H9 (cell line): Measurements from ENCODE around the gene CLDN18. TPM values are rescaled to one million over a fixed set of nuclear protein-coding genes. Genes with fewer than 3 reads are reported as not detected.

Experiments
- DNase-seq: peaks from one replicate; pipeline ENCODE4 v3.0.0-alpha.2; 2017
- H2AFZ ChIP-seq: one replicate; pipeline ENCODE4 v1.6.1; 2013; ENCODE audit warnings: mild to moderate bottlenecking, low read length, control low read depth, moderate library complexity
- H2AK5ac ChIP-seq: 2 replicates; pipeline ENCODE4 v1.6.1; 2013; ENCODE audit warnings: low read length, control low read depth, mixed read lengths; ENCODE audit not compliant: insufficient read length
- H2BK120ac ChIP-seq: one replicate; pipeline ENCODE4 v1.6.1; 2013; ENCODE audit warnings: low read depth, mild to moderate bottlenecking, low read length, control low read depth, inconsistent platforms; ENCODE audit not compliant: poor library complexity, severe bottlenecking
- H2BK12ac ChIP-seq: 2 replicates; pipeline ENCODE4 v1.6.1; 2013; ENCODE audit warnings: low read length, control low read depth, mixed read lengths, low read depth; ENCODE audit not compliant: insufficient read length
- H2BK15ac ChIP-seq: 2 replicates; pipeline ENCODE4 v1.6.1; 2013; ENCODE audit warnings: low read depth, low read length, control low read depth
- H2BK20ac ChIP-seq: one replicate; pipeline ENCODE4 v1.6.1; 2013; ENCODE audit warnings: low read depth, mild to moderate bottlenecking, low read length, control low read depth, inconsistent platforms; ENCODE audit not compliant: poor library complexity, severe bottlenecking
- H2BK5ac ChIP-seq: 2 replicates; pipeline ENCODE4 v1.6.1; 2013; ENCODE audit warnings: low read length, control low read depth, mixed read lengths; ENCODE audit not compliant: insufficient read length
- H3K14ac ChIP-seq: 2 replicates; pipeline ENCODE4 v1.6.1; 2013; ENCODE audit warnings: low read length, control low read depth; ENCODE audit not compliant: insufficient read depth
- H3K18ac ChIP-seq: 2 replicates; pipeline ENCODE4 v1.6.1; 2013; ENCODE audit warnings: low read depth, mild to moderate bottlenecking, mixed read lengths, low read length, control low read depth; ENCODE audit not compliant: insufficient read length
- H3K23ac ChIP-seq: 2 replicates; pipeline ENCODE4 v1.6.1; 2013; ENCODE audit warnings: low read length, control low read depth, mixed read lengths, low read depth; ENCODE audit not compliant: insufficient read length
- H3K23me2 ChIP-seq: 2 replicates; pipeline ENCODE4 v1.6.1; 2013; ENCODE audit warnings: low read depth, mild to moderate bottlenecking, mixed read lengths, low read length, control low read depth; ENCODE audit not compliant: insufficient read length, poor library complexity, severe bottlenecking
- H3K27ac ChIP-seq: 2 replicates; pipeline ENCODE4 v1.5.1; 2013; ENCODE audit warnings: low read length, control low read depth, mixed read lengths, low read depth; ENCODE audit not compliant: insufficient read length
- H3K27me3 ChIP-seq: 2 replicates; pipeline ENCODE4 v1.6.1; 2013; ENCODE audit warnings: low read length, control low read depth, inconsistent platforms; ENCODE audit not compliant: insufficient read depth
- H3K4ac ChIP-seq: 2 replicates; pipeline ENCODE4 v1.6.1; 2013; ENCODE audit warnings: low read depth, mild to moderate bottlenecking, control low read depth, inconsistent platforms, low read length, moderate library complexity
- H3K4me1 ChIP-seq: 2 replicates; pipeline ENCODE4 v1.6.1; 2013; ENCODE audit warnings: low read length, control low read depth, inconsistent platforms; ENCODE audit not compliant: insufficient read depth
- H3K4me2 ChIP-seq: 2 replicates; pipeline ENCODE4 v1.6.1; 2013; ENCODE audit warnings: low read length, control low read depth, mixed read lengths; ENCODE audit not compliant: insufficient read length, insufficient read depth
- H3K56ac ChIP-seq: 2 replicates; pipeline ENCODE4 v1.6.1; 2013; ENCODE audit warnings: low read depth, mild to moderate bottlenecking, mixed read lengths, low read length, control low read depth; ENCODE audit not compliant: insufficient read length
- H3K79me1 ChIP-seq: 2 replicates; pipeline ENCODE4 v1.6.1; 2013; ENCODE audit warnings: low read depth, mild to moderate bottlenecking, moderate library complexity, low read length, control low read depth, inconsistent platforms; ENCODE audit not compliant: insufficient read depth, poor library complexity, severe bottlenecking
- H3K79me2 ChIP-seq: 2 replicates; pipeline ENCODE4 v1.6.1; 2013; ENCODE audit warnings: low read length, control low read depth, inconsistent platforms; ENCODE audit not compliant: insufficient read depth
- H3K9ac ChIP-seq: 2 replicates; pipeline ENCODE4 v1.6.1; 2013; ENCODE audit warnings: low read length, control low read depth, mixed read lengths; ENCODE audit not compliant: insufficient read length; ENCODE audit errors: extremely low read depth
- H3K9me3 ChIP-seq: one replicate; pipeline ENCODE4 v1.6.1; 2013; ENCODE audit warnings: low read depth, low read length, inconsistent platforms; ENCODE audit not compliant: control insufficient read depth
- H3T11ph ChIP-seq: one replicate; pipeline ENCODE4 v1.6.1; 2013; ENCODE audit warnings: mild to moderate bottlenecking, low read length, control low read depth, inconsistent platforms
- H4K20me1 ChIP-seq: one replicate; pipeline ENCODE4 v1.6.1; 2013; ENCODE audit not compliant: control insufficient read depth, insufficient read length, insufficient read depth
- H4K5ac ChIP-seq: 2 replicates; pipeline ENCODE4 v1.6.1; 2013; ENCODE audit warnings: low read depth, mild to moderate bottlenecking, mixed read lengths, low read length, control low read depth; ENCODE audit not compliant: insufficient read length
- H4K8ac ChIP-seq: replicated peaks from 2 replicates; pipeline ENCODE4 v1.6.1; 2013; ENCODE audit warnings: low read length, control low read depth, mixed read lengths, low read depth; ENCODE audit not compliant: insufficient read length
- H4K91ac ChIP-seq: 2 replicates; pipeline ENCODE4 v1.6.1; 2013; ENCODE audit warnings: low read depth, mild to moderate bottlenecking, moderate library complexity, mixed read lengths, low read length, control low read depth; ENCODE audit not compliant: insufficient read length
- H3K27ac Mint-ChIP-seq, 3 experiments: 2 replicates in 2 of 3; 3 replicates in 1 of 3; pipeline ENCODE4 v1.8.0; 2020 to 2021; ENCODE audit warnings: mixed read lengths in 3 of 3, mild to moderate bottlenecking in 1 of 3, moderate library complexity in 1 of 3
- H3K27me3 Mint-ChIP-seq: 2 replicates; pipeline ENCODE4 v1.8.0; 2021; ENCODE audit warnings: low read depth, mild to moderate bottlenecking, moderate library complexity, mixed read lengths
- H3K36me3 Mint-ChIP-seq, 3 experiments: 2 replicates in 2 of 3; 3 replicates in 1 of 3; pipeline ENCODE4 v1.8.0; 2020 to 2021; ENCODE audit warnings: low read depth in 3 of 3, mixed read lengths in 3 of 3; ENCODE audit not compliant: insufficient read depth in 1 of 3
- H3K4me1 Mint-ChIP-seq, 2 experiments: 2 replicates each; pipeline ENCODE4 v1.8.0; 2020; ENCODE audit warnings: mixed read lengths in 2 of 2
- H3K4me3 Mint-ChIP-seq, 2 experiments: 2 replicates in 1 of 2; 3 replicates in 1 of 2; pipeline ENCODE4 v1.8.0; 2020 to 2021; ENCODE audit warnings: mild to moderate bottlenecking in 2 of 2, mixed read lengths in 2 of 2, moderate library complexity in 1 of 2
- H3K9me3 Mint-ChIP-seq, 2 experiments: 2 replicates in 1 of 2; 3 replicates in 1 of 2; pipeline ENCODE4 v1.8.0; 2020; ENCODE audit warnings: mild to moderate bottlenecking in 2 of 2, mixed read lengths in 2 of 2, moderate library complexity in 1 of 2
- CTCF ChIP-seq: fragments of 200-600 bp; sonication (generic); conservative IDR thresholded peaks from 3 replicates; pipeline ENCODE4 v1.8.0; 2021; ENCODE audit warnings: antibody characterized with exemption, mild to moderate bottlenecking
- WGBS: extraction: QIAGEN DNeasy Blood & Tissue Kit; methylation state at CpG from one replicate; pipeline ENCODE4 v1.1.7; 2013; ENCODE audit warnings: missing lambda C conversion rate, low lambda C conversion rate, mixed read lengths; ENCODE audit not compliant: insufficient read length; ENCODE audit errors: extremely low coverage; 5-methylcytosine and 5-hydroxymethylcytosine counted together
- total RNA-seq: library from RNA; stranded (reverse); gene quantifications from 2 replicates; pipeline ENCODE4 v1.2.1, GENCODE V29; 2021

The CLDN18 gene
- total RNA-seq, 1 experiment from 2014 or later, result not detected

- Histone ChIP-seq H2BK120ac (no peak overlapping the region), H2BK5ac (no peak overlapping the region), H3K27me3 (no peaks in the 10 kb centered on the region), H3K14ac (no peak overlapping the region), H2BK20ac (no peak overlapping the region), H3K79me2 (no peaks in the 10 kb centered on the region), H2BK15ac (no peak overlapping the region), H3K9me3 (no peaks in the 10 kb centered on the region), H3T11ph (no peak overlapping the region), H3K79me1 (no peaks in the 10 kb centered on the region), H3K9ac (no peak overlapping the region), H3K4ac (no peak overlapping the region), H2BK12ac (no peak overlapping the region), H2AFZ (no peak overlapping the region), H4K91ac (no peak overlapping the region), H2AK5ac (no peak overlapping the region), H3K27ac (no peak overlapping the region), H3K4me1 (no peaks in the 10 kb centered on the region), H3K23me2 (no peaks in the 10 kb centered on the region), H3K23ac (no peak overlapping the region), H4K20me1 (no peaks in the 10 kb centered on the region), H4K8ac (no peak overlapping the region), H4K5ac (no peak overlapping the region), H3K56ac (no peak overlapping the region), H3K18ac (no peak overlapping the region), H3K4me2 (no peak overlapping the region)
- Mint-ChIP-seq H3K4me1 (peaks cover 6 to 9% of the 10 kb centered on the region in 2 experiments), H3K4me3 (no peak overlapping the region), H3K36me3 (peaks cover 21 to 43% (median 30%) of the 10 kb centered on the region in 3 experiments), H3K27ac (no peak overlapping the region), H3K27me3 (no peaks in the 10 kb centered on the region), H3K9me3 (no peaks in the 10 kb centered on the region)
- TF ChIP-seq CTCF, result no peak
- no CpG with 5 or more reads among the region's 2 CpGs for WGBS
- no peak for DNase-seq
Measured at GRCh38 chr3:138060792-138061191, 50.8 kb downstream of the CLDN18 start.
